ENCODE data around the gene NPHP4. TPM values are rescaled to one million over a fixed set of nuclear protein-coding genes. Genes with fewer than 3 reads are reported as not detected.
A peak's percentile ranks its signal among the peaks of the same experiment; 100 is the strongest.

The NPHP4 gene
- polyA plus RNA-seq, 1 of the 3 experiments (the other 2 are of a cell fraction): 7.0 TPM

GRCh38 chr1:5975133-5975880, 16.9 kb downstream of the NPHP4 start:
- H3K4me1 ChIP-seq (ENCODE audit: control insufficient read depth in 1 of 2, insufficient read depth in 2 of 2, low read depth in 1 of 2, low read length in 1 of 2): peaks cover 0 to 21% of the 10 kb centered on the region in 2 experiments; a peak in 1 of 4 replicates
- WGBS (ENCODE audit: low lambda C conversion rate): 74% methylated on average over 13 of the region's 17 CpGs
- no peaks in the 10 kb centered on the region for H3K27me3 ChIP-seq (ENCODE audit: insufficient read depth)
- H3K4me3 ChIP-seq (ENCODE audit: low read depth in 2 of 2, low read length in 1 of 2): peak overlapping the region in 1 of 2 experiments; percentile 39; a peak in 1 of 4 replicates
- peak; percentile 84 for DNase-seq
- H3K9ac ChIP-seq: no peak overlapping the region
- no peak overlapping the region for H2AFZ ChIP-seq (ENCODE audit: low read depth)
- no peak overlapping the region for H3K4me2 ChIP-seq
- H3F3A ChIP-seq (replicated peaks; ENCODE audit: insufficient read depth): no peaks in the 10 kb centered on the region
- POLR2A ChIA-PET: no interaction called here
- no peaks in the 10 kb centered on the region for H3K9me2 ChIP-seq
- H3K79me2 ChIP-seq (ENCODE audit: insufficient read depth): no peaks in the 10 kb centered on the region
- CTCF ChIA-PET: interaction anchor here (0.5 to 3.9 kb wide), 39 partner anchors 8 to 1319 kb away, joined by 3 to 55 read pairs (median 4); partner anchors contain the start of genes AJAP1 and NPHP4
- H3K36me3 ChIP-seq (replicated peaks in 1 of 2; ENCODE audit: control insufficient read depth in 1 of 2, insufficient read depth in 2 of 2, low read length in 1 of 2): peaks cover 0 to 3% of the 10 kb centered on the region in 2 experiments
- no peaks in the 10 kb centered on the region for H4K20me1 ChIP-seq (ENCODE audit: insufficient read depth)
- H3K27ac ChIP-seq (ENCODE audit: low read depth in 2 of 2, low read length in 1 of 2): no peak overlapping the region
- no peaks in the 10 kb centered on the region for H3K9me3 ChIP-seq
- TF ChIP-seq RCOR1 (IDR thresholded peaks at IDR 0.05; ENCODE audit: low read length) (no peak), YY1 (IDR thresholded peaks at IDR 0.05; ENCODE audit: low read depth) (no peak), FOXJ3 (CRISPR knock-in tag; IDR thresholded peaks at IDR 0.05) (no peak), SIN3A (IDR thresholded peaks at IDR 0.05; ENCODE audit: borderline replicate concordance, low read depth, low read length) (no peak), TCF12 (IDR thresholded peaks at IDR 0.05) (no peak), MEF2A (IDR thresholded peaks at IDR 0.05; ENCODE audit: borderline replicate concordance, low read depth) (no peak), RFX5 (IDR thresholded peaks at IDR 0.05; ENCODE audit: low read length) (no peak), PBX3 (IDR thresholded peaks at IDR 0.05) (no peak), REST (IDR thresholded peaks at IDR 0.05; ENCODE audit: low read depth, low read length) (no peak), GATA2 (CRISPR knock-in tag; IDR thresholded peaks at IDR 0.05) (no peak), JUND (IDR thresholded peaks at IDR 0.05) (no peak), IRF3 (IDR thresholded peaks at IDR 0.05; ENCODE audit: low read depth, low read length) (no peak), POLR2AphosphoS5 (IDR thresholded peaks at IDR 0.05; ENCODE audit: low read depth, low read length) (no peak), NRF1 (IDR thresholded peaks at IDR 0.05; ENCODE audit: low read depth, low read length) (no peak), USF2 (IDR thresholded peaks at IDR 0.05; ENCODE audit: borderline replicate concordance, low read depth, low read length) (no peak), ZBTB33 (IDR thresholded peaks at IDR 0.05; ENCODE audit: borderline replicate concordance, low read depth) (no peak), SMC3 (IDR thresholded peaks at IDR 0.05; ENCODE audit: low read depth, low read length) (peak; percentile 61; the same call in 1 of the 2 replicates), RAD21 (IDR thresholded peaks at IDR 0.05; ENCODE audit: low read length) (peak; percentile 96), CHD2 (IDR thresholded peaks at IDR 0.05; ENCODE audit: low read length, partially characterized antibody) (no peak), RXRA (IDR thresholded peaks at IDR 0.05; ENCODE audit: borderline replicate concordance, low read depth) (no peak), EZH2phosphoT487 (IDR thresholded peaks at IDR 0.05; ENCODE audit: borderline replicate concordance, low read depth) (no peak), MXI1 (IDR thresholded peaks at IDR 0.05; ENCODE audit: low read depth, low read length) (peak; percentile 57; the same call in 1 of the 2 replicates), TAF1 (IDR thresholded peaks at IDR 0.05; ENCODE audit: borderline replicate concordance, low read depth, low read length) (no peak), MAX (IDR thresholded peaks at IDR 0.05; ENCODE audit: low read depth) (no peak), FOXM1 (IDR thresholded peaks at IDR 0.05; ENCODE audit: low read depth) (no peak)
